ENCODE results near the gene CELSR3. TPM values are rescaled to one million over a fixed set of nuclear protein-coding genes. Genes with fewer than 3 reads are reported as not detected.

Gene CELSR3
- total and polyA plus RNA-seq, 2 of the 4 experiments (the other 2 are of a cell fraction) = 0.18 to 0.63 TPM

DNA sequence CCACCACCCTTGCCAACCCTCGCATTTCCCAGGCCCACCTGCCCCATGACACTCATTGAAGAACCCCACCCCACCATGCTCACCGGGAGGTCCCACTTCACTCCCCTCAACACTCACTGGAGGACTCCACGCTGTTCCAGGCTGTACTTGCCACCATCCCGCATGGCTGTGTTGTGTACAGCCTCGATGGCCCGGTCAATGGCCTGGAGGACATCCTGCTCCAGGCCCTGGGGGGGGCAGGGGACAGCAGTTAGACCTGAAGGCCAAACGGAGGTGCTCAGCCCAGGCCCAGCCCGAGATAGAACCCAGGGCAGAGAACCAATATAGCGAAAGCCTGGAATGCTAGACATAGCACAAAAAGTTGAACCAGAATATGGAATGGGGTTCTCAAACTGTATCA lies 20.1 kb upstream of the CELSR3 start:
- no peak for DNase-seq
- in situ Hi-C loops (cut with MboI; ENCODE audit: low sequenced_read_pairs) = no loop called here
- H3K27ac ChIP-seq (ENCODE audit: insufficient read depth, low read length) = peak overlapping the region; percentile 57; the same call in 1 of the 2 replicates
- no peak overlapping the region; the same call in 1 of the 2 replicates for H3K14ac ChIP-seq (replicated peaks; ENCODE audit: low read depth, low read length)
- H3K9ac ChIP-seq (ENCODE audit: low read depth, low read length) = no peak overlapping the region
- ATAC-seq (ENCODE audit: low read depth) = no peak
- no TSS peak for BruUV-seq (replicated peaks)
- H4K91ac ChIP-seq (ENCODE audit: insufficient read depth, low read depth, low read length) = peak overlapping the region; percentile 14; the same call in 1 of the 2 replicates
- peaks cover 54% of the 10 kb centered on the region for H3K36me3 ChIP-seq (ENCODE audit: control insufficient read depth, insufficient read depth, low read length)
- no peaks in the 10 kb centered on the region for H3K27me3 ChIP-seq (ENCODE audit: control insufficient read depth, insufficient read depth, low read length)
- ChIA-PET POLR2A (ENCODE audit: unreplicated experiment) (no interaction called here), CTCF (interaction anchor here (0.5 kb wide), 1 partner anchor 56 kb away, joined by 3 read pairs; no protein-coding TSS in a partner anchor)
- H3K9me1 ChIP-seq (ENCODE audit: insufficient read depth, low read length) = peaks cover 58% of the 10 kb centered on the region
- H3K4ac ChIP-seq (ENCODE audit: low read depth, low read length) = peak overlapping the region; percentile 54; the same call in 1 of the 2 replicates
- peak overlapping the region; percentile 30 for H2BK5ac ChIP-seq (ENCODE audit: low read depth, low read length, poor library complexity, severe bottlenecking)
- intact Hi-C loops (cut with micrococcal nuclease) = no loop called here
- H4K20me1 ChIP-seq (ENCODE audit: insufficient read depth, low read length) = peaks cover 32% of the 10 kb centered on the region
- H2BK15ac ChIP-seq (ENCODE audit: low read depth, low read length) = peak overlapping the region; percentile 53; the same call in 1 of the 3 replicates
- no peaks in the 10 kb centered on the region for H3K9me3 ChIP-seq (ENCODE audit: control insufficient read depth, insufficient read depth, low read length)
- 0 out of 2 replicates have a peak overlapping the region, but pooled peaks have one; percentile 50 for H4K5ac ChIP-seq (ENCODE audit: low read depth, low read length)
- H3K4me3 ChIP-seq (ENCODE audit: insufficient read depth, low read depth, low read length) = no peak overlapping the region
- H3K4me2 ChIP-seq (ENCODE audit: low read depth, low read length) = peak overlapping the region; percentile 84
- peak overlapping the region; percentile 79 for H2AK9ac ChIP-seq (replicated peaks; ENCODE audit: low read depth, low read length, poor library complexity)
- H3K23ac ChIP-seq (ENCODE audit: low read depth, low read length) = peak overlapping the region; percentile 37; the same call in 1 of the 2 replicates
- peak overlapping the region; percentile 70 for H2AK5ac ChIP-seq (ENCODE audit: low read depth, low read length)
- 93% methylated on average over 4 of the region's 9 CpGs; no CpG with 5 or more reads in 1 of the 2 experiments for WGBS, 2 experiments (ENCODE audit: extremely low coverage in 2 of 2, insufficient read length in 1 of 2)
- H2AFZ ChIP-seq (replicated peaks; ENCODE audit: low read length, poor library complexity) = no peak overlapping the region
- no peak overlapping the region for H3K56ac ChIP-seq (ENCODE audit: extremely low read depth, insufficient read depth, low read length)
- H3K4me1 ChIP-seq (ENCODE audit: control insufficient read depth, insufficient read depth, low read length) = peaks cover 48% of the 10 kb centered on the region
- no peak overlapping the region for H2BK20ac ChIP-seq (ENCODE audit: low read depth, low read length)
- TF ChIP-seq, protein P1, sequence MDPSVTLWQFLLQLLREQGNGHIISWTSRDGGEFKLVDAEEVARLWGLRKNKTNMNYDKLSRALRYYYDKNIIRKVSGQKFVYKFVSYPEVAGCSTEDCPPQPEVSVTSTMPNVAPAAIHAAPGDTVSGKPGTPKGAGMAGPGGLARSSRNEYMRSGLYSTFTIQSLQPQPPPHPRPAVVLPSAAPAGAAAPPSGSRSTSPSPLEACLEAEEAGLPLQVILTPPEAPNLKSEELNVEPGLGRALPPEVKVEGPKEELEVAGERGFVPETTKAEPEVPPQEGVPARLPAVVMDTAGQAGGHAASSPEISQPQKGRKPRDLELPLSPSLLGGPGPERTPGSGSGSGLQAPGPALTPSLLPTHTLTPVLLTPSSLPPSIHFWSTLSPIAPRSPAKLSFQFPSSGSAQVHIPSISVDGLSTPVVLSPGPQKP (IDR thresholded peaks at IDR 0.05; ENCODE audit: borderline replicate concordance, low read depth, low read length) = no peak
- no peak for TF ChIP-seq NFE2L2 (IDR thresholded peaks at IDR 0.05; ENCODE audit: low read depth, low read length)
- TF ChIP-seq, protein P2, sequence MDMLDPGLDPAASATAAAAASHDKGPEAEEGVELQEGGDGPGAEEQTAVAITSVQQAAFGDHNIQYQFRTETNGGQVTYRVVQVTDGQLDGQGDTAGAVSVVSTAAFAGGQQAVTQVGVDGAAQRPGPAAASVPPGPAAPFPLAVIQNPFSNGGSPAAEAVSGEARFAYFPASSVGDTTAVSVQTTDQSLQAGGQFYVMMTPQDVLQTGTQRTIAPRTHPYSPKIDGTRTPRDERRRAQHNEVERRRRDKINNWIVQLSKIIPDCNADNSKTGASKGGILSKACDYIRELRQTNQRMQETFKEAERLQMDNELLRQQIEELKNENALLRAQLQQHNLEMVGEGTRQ (IDR thresholded peaks at IDR 0.05; ENCODE audit: low read depth, low read length) = no peak
- TF ChIP-seq FOS (IDR thresholded peaks at IDR 0.05; ENCODE audit: low read depth, low read length) = no peak
- H4K8ac ChIP-seq (ENCODE audit: low read depth in 2 of 2, low read length in 2 of 2) = peak overlapping the region in 1 of 2 experiments; percentile 57; a peak in 1 of 4 replicates
- peak overlapping the region; percentile 22; the same call in 1 of the 2 replicates for H2BK120ac ChIP-seq (ENCODE audit: low read depth, low read length)
- H3K18ac ChIP-seq (ENCODE audit: low read depth, low read length) = no peak overlapping the region
- dilution Hi-C loops (cut with HindIII; ENCODE audit: low sequenced_read_pairs, unreplicated experiment) = no loop called here
- peaks cover 22 to 76% of the 10 kb centered on the region in 2 experiments for H3K79me1 ChIP-seq (ENCODE audit: low read depth in 1 of 2, low read length in 2 of 2)
